Tibial nerve (tissue), 3 donors: Measurements from ENCODE around the gene CUEDC1.

Experiments used
- CTCF ChIP-seq, 5 experiments: fragments of 200-600 bp in 3 of 5; fragments of 450-650 bp in 2 of 5; sonication (generic) in 3 of 5; IDR thresholded peaks; one replicate each; pipeline ENCODE4 v1.5.1; 2016 to 2019; ENCODE audit warnings: antibody characterized with exemption in 5 of 5, mild to moderate bottlenecking in 3 of 5, moderate library complexity in 2 of 5
- POLR2A ChIP-seq, 2 donors: fragments of 450-650 bp; IDR thresholded peaks; one replicate each; pipeline ENCODE4 v1.6.1; 2017; ENCODE audit warnings: antibody characterized with exemption in 2 of 2, mild to moderate bottlenecking in 2 of 2, moderate library complexity in 2 of 2

GRCh38 chr17:57885148-57885915 lies 69.9 kb downstream of the CUEDC1 start:
- TF ChIP-seq CTCF (IDR thresholded peaks at IDR 0.05) (no peak), POLR2A (IDR thresholded peaks at IDR 0.05) (no peak)
